Measurements from ENCODE around the gene ESF1.

Gene ESF1, protein sequence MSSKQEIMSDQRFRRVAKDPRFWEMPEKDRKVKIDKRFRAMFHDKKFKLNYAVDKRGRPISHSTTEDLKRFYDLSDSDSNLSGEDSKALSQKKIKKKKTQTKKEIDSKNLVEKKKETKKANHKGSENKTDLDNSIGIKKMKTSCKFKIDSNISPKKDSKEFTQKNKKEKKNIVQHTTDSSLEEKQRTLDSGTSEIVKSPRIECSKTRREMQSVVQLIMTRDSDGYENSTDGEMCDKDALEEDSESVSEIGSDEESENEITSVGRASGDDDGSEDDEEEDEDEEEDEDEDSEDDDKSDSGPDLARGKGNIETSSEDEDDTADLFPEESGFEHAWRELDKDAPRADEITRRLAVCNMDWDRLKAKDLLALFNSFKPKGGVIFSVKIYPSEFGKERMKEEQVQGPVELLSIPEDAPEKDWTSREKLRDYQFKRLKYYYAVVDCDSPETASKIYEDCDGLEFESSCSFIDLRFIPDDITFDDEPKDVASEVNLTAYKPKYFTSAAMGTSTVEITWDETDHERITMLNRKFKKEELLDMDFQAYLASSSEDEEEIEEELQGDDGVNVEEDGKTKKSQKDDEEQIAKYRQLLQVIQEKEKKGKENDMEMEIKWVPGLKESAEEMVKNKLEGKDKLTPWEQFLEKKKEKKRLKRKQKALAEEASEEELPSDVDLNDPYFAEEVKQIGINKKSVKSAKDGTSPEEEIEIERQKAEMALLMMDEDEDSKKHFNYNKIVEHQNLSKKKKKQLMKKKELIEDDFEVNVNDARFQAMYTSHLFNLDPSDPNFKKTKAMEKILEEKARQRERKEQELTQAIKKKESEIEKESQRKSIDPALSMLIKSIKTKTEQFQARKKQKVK

DNA sequence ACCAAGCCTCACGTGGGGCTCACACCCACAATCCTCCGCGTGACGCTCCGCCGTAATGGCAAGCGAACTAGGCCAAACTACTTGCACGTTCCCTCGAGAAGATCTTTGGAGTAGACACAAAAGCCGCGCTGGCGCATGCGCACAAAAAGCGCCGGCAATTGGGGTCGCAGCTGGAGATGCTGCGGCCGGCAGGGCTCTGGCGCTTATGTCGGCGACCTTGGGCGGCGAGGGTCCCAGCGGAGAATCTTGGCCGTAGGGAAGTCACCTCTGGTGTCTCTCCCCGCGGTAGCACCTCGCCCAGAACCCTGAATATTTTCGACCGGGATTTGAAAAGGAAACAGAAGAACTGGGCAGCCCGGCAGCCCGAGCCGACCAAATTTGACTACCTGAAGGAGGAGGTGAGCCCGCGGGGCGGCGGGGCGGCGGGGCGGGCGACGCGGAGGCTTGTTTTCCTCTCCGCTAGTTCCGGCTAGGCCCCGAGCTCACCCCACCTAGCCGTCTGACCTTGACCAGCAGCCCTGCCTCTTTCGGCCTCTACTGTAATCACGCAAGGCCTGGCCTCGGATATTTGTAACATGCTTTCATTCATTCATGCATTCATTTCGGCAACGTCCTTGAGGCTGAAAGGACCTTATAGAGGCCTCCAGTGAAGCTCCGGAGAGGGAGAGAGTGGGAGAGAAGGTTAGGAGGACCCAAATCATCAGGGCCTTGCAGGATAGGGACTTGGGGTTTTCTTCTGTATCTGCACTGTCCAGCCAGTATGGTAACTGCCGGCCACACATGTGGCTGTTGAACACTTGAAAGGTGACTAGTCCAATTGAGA, at the start of gene ESF1, which contains the start of gene NDUFAF5:
ESF1 (minus strand) TSS at position 27 of the 823 bp plus-strand sequence. CDS start 1,779 bp downstream, outside the sequence.
NDUFAF5 (plus strand) TSS at position 136 of the 823 bp plus-strand sequence; CDS start at position 177, 41 bp downstream.
- Histone ChIP-seq H3K27me3 (ENCODE audit: control insufficient read depth, insufficient read depth, low read length) (no peaks in the 10 kb centered on the region), H3K36me3 (ENCODE audit: control insufficient read depth, insufficient read depth, low read length) (no peaks in the 10 kb centered on the region), H3K9me3 (ENCODE audit: control insufficient read depth, low read length) (no peaks in the 10 kb centered on the region), H3K4me3 (ENCODE audit: low read length) (peak within 1 kb of the TSS; percentile 94), H3K4me1 (ENCODE audit: control insufficient read depth, insufficient read depth, low read length) (peaks cover 12% of the 10 kb centered on the region), H3K9ac (ENCODE audit: low read length) (peak within 1 kb of the TSS; percentile 96)

DNA sequence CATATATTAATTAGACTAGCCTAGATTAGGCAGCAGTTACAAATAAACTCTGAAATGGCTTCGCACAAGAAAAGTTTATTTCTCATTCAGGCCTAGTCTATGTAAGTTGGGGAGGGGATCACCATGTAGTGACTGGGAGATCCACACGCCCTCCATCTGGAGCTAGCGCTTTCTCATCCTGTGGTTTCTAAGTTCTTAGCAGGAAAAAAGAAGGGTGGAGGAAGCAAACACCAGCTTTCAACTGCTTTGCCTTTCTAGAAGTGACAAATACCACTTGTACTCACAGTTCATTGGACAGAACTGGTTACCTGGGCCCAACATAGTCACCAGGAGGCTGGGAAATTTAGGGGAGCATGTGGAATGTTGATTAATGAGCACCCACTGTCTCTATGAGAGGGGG, 46.8 kb upstream of the ESF1 start:
- Histone ChIP-seq H3K27me3 (ENCODE audit: control insufficient read depth, insufficient read depth, low read length) (no peaks in the 10 kb centered on the region), H3K36me3 (ENCODE audit: control insufficient read depth, insufficient read depth, low read length) (no peaks in the 10 kb centered on the region), H3K9me3 (ENCODE audit: control insufficient read depth, low read length) (no peaks in the 10 kb centered on the region), H3K4me3 (ENCODE audit: low read length) (no peak overlapping the region), H3K4me1 (ENCODE audit: control insufficient read depth, insufficient read depth, low read length) (no peaks in the 10 kb centered on the region), H3K9ac (ENCODE audit: low read length) (no peak overlapping the region)

- no peaks in the 10 kb centered on the region for H3K36me3 ChIP-seq (ENCODE audit: control insufficient read depth, insufficient read depth, low read length)
- no peaks in the 10 kb centered on the region for H3K9me3 ChIP-seq (ENCODE audit: control insufficient read depth, low read length)
- no peak overlapping the region for H3K4me3 ChIP-seq (ENCODE audit: low read length)
- no peaks in the 10 kb centered on the region for H3K27me3 ChIP-seq (ENCODE audit: control insufficient read depth, insufficient read depth, low read length)
- H3K9ac ChIP-seq (ENCODE audit: low read length), result no peak overlapping the region
- no peaks in the 10 kb centered on the region for H3K4me1 ChIP-seq (ENCODE audit: control insufficient read depth, insufficient read depth, low read length)
These were observed 40.7 kb upstream of the ESF1 start for GRCh38 chr20:13825465-13825864.

- no peaks in the 10 kb centered on the region for H3K9me3 ChIP-seq (ENCODE audit: control insufficient read depth, low read length)
These were observed 39.7 kb upstream of the ESF1 start for GRCh38 chr20:13824459-13824858.

DNA sequence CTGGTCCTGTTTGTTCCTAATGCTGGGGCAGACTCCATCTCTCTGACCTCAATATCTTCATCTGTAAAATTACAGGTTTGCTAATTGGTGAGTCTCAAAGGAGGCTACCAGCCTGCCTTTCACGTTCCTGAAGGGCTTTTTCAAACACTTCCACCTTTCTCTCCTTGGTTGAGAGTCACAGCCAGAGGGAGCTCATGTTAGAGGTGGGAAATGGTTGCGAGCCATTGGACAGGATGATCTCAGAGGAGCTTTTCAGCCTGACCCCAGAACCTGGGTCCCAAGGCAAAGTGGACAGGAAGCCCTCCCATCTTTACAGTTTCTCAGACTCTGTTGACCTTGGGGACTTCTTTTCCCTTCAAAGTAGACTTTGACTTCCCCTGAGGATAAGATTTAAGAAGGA, 37.7 kb upstream of the ESF1 start:
- Histone ChIP-seq H3K9me3 (ENCODE audit: control insufficient read depth, low read length) (no peaks in the 10 kb centered on the region), H3K36me3 (ENCODE audit: control insufficient read depth, insufficient read depth, low read length) (no peaks in the 10 kb centered on the region), H3K4me1 (ENCODE audit: control insufficient read depth, insufficient read depth, low read length) (no peaks in the 10 kb centered on the region), H3K4me3 (ENCODE audit: low read length) (no peak overlapping the region), H3K27me3 (ENCODE audit: control insufficient read depth, insufficient read depth, low read length) (no peaks in the 10 kb centered on the region), H3K9ac (ENCODE audit: low read length) (no peak overlapping the region)

More at GRCh38 chr20:13824459-13824858, 39.7 kb upstream of the ESF1 start:
- Histone ChIP-seq H3K27me3 (ENCODE audit: control insufficient read depth, insufficient read depth, low read length) (no peaks in the 10 kb centered on the region), H3K9ac (ENCODE audit: low read length) (no peak overlapping the region), H3K4me1 (ENCODE audit: control insufficient read depth, insufficient read depth, low read length) (no peaks in the 10 kb centered on the region), H3K4me3 (ENCODE audit: low read length) (no peak overlapping the region), H3K36me3 (ENCODE audit: control insufficient read depth, insufficient read depth, low read length) (no peaks in the 10 kb centered on the region)

- Histone ChIP-seq H3K9ac (ENCODE audit: low read length) (no peak overlapping the region), H3K4me1 (ENCODE audit: control insufficient read depth, insufficient read depth, low read length) (no peaks in the 10 kb centered on the region), H3K4me3 (ENCODE audit: low read length) (no peak overlapping the region), H3K27me3 (ENCODE audit: control insufficient read depth, insufficient read depth, low read length) (no peaks in the 10 kb centered on the region), H3K9me3 (ENCODE audit: control insufficient read depth, low read length) (no peaks in the 10 kb centered on the region), H3K36me3 (ENCODE audit: control insufficient read depth, insufficient read depth, low read length) (no peaks in the 10 kb centered on the region)
These were observed 37.2 kb upstream of the ESF1 start for GRCh38 chr20:13821876-13822275.

DNA sequence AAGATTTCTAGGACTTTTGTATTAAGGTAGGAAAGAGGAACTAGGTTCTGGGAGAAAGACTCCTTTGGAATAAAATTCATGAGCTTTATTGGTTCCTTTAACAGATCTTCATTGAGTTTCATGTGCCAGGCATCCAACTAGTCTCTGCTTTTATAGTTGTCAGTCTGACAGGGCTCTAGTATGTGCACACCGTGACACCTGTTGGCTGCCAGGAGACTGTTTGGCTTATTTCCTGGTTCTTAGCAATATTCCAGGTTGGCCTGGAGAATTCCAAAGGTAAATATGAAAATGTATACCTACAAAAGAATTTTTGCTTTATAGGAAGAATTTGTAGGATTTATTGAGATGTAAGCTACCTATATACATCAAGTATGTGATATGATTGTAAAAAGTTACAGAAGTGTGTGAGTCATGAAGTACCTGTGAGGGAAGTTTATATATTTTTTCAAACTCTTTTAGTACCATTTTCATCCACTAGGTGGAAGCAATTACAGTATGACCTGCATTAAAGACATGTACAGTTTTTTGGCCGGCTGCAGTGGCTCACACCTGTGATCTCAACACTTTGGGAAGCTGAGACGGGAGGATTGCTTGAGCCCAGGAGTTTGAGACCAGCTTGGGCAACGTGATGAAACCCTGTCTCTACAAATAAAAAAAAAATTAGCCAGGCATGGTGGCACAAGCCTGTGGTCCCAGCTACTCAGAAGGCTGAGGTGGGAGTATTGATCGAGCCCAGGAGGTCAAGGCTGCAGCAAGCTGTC, 35.3 kb upstream of the ESF1 start:
- Histone ChIP-seq H3K36me3 (ENCODE audit: control insufficient read depth, insufficient read depth, low read length) (no peaks in the 10 kb centered on the region), H3K27me3 (ENCODE audit: control insufficient read depth, insufficient read depth, low read length) (no peaks in the 10 kb centered on the region), H3K9me3 (ENCODE audit: control insufficient read depth, low read length) (no peaks in the 10 kb centered on the region), H3K4me3 (ENCODE audit: low read length) (no peak overlapping the region), H3K9ac (ENCODE audit: low read length) (no peak overlapping the region), H3K4me1 (ENCODE audit: control insufficient read depth, insufficient read depth, low read length) (no peaks in the 10 kb centered on the region)

GRCh38 chr20:13817342-13817741, 32.6 kb upstream of the ESF1 start:
- H3K4me3 ChIP-seq (ENCODE audit: low read length), result no peak overlapping the region
- H3K9me3 ChIP-seq (ENCODE audit: control insufficient read depth, low read length), result no peaks in the 10 kb centered on the region
- H3K9ac ChIP-seq (ENCODE audit: low read length), result no peak overlapping the region
- H3K36me3 ChIP-seq (ENCODE audit: control insufficient read depth, insufficient read depth, low read length), result peaks cover 6% of the 10 kb centered on the region
- H3K4me1 ChIP-seq (ENCODE audit: control insufficient read depth, insufficient read depth, low read length), result no peaks in the 10 kb centered on the region
- H3K27me3 ChIP-seq (ENCODE audit: control insufficient read depth, insufficient read depth, low read length), result no peaks in the 10 kb centered on the region

- peaks cover 6% of the 10 kb centered on the region for H3K36me3 ChIP-seq (ENCODE audit: control insufficient read depth, insufficient read depth, low read length)
- H3K4me1 ChIP-seq (ENCODE audit: control insufficient read depth, insufficient read depth, low read length), result no peaks in the 10 kb centered on the region
- no peak overlapping the region for H3K9ac ChIP-seq (ENCODE audit: low read length)
- H3K9me3 ChIP-seq (ENCODE audit: control insufficient read depth, low read length), result no peaks in the 10 kb centered on the region
- H3K27me3 ChIP-seq (ENCODE audit: control insufficient read depth, insufficient read depth, low read length), result no peaks in the 10 kb centered on the region
- H3K4me3 ChIP-seq (ENCODE audit: low read length), result no peak overlapping the region
These were observed 32.0 kb upstream of the ESF1 start for GRCh38 chr20:13816757-13817156.

- peaks cover 6% of the 10 kb centered on the region for H3K36me3 ChIP-seq (ENCODE audit: control insufficient read depth, insufficient read depth, low read length)
- no peaks in the 10 kb centered on the region for H3K9me3 ChIP-seq (ENCODE audit: control insufficient read depth, low read length)
- no peaks in the 10 kb centered on the region for H3K4me1 ChIP-seq (ENCODE audit: control insufficient read depth, insufficient read depth, low read length)
- no peaks in the 10 kb centered on the region for H3K27me3 ChIP-seq (ENCODE audit: control insufficient read depth, insufficient read depth, low read length)
- H3K9ac ChIP-seq (ENCODE audit: low read length), result no peak overlapping the region
- H3K4me3 ChIP-seq (ENCODE audit: low read length), result no peak overlapping the region
These were observed 30.0 kb upstream of the ESF1 start for GRCh38 chr20:13814672-13815071.

DNA sequence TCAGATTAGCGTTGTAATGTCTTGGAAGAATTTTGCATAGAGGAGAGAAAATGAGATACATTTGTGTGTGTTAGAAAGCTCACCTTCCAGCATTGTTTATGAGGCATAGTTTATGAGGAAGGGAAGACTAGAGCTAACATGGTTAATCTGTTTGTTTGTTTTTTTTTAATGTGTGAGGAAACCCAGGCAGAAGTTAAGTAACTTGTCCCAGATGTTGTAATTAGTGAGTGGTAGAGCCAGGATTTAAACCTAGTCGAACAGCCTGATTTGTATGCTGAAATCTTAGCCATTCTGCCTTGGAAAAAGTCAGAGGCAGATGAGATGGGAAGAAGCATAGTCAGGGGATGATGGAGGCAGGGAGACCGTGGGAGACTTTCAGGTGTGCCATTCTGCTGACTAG, 29.2 kb upstream of the ESF1 start:
- Histone ChIP-seq H3K9ac (ENCODE audit: low read length) (no peak overlapping the region), H3K9me3 (ENCODE audit: control insufficient read depth, low read length) (no peaks in the 10 kb centered on the region), H3K4me1 (ENCODE audit: control insufficient read depth, insufficient read depth, low read length) (no peaks in the 10 kb centered on the region), H3K4me3 (ENCODE audit: low read length) (no peak overlapping the region), H3K36me3 (ENCODE audit: control insufficient read depth, insufficient read depth, low read length) (peaks cover 6% of the 10 kb centered on the region), H3K27me3 (ENCODE audit: control insufficient read depth, insufficient read depth, low read length) (no peaks in the 10 kb centered on the region)
